Endodermal cell (in vitro differentiated cells): ENCODE results near the gene AGTRAP. TPM values are rescaled to one million over a fixed set of nuclear protein-coding genes. Genes with fewer than 3 reads are reported as not detected.

Experiments used
- DNase-seq: peaks from one replicate; pipeline ENCODE4 v3.0.0-alpha.2; 2017
- H3K27ac ChIP-seq: 2 replicates; pipeline ENCODE4 v1.5.1; 2013; ENCODE audit warnings: mild to moderate bottlenecking, low read depth, low read length, moderate library complexity
- H3K27me3 ChIP-seq: 2 replicates; pipeline ENCODE4 v1.6.1; 2013; ENCODE audit warnings: mild to moderate bottlenecking, low read length, moderate library complexity; ENCODE audit not compliant: insufficient read depth, control insufficient read depth, poor library complexity, severe bottlenecking
- H3K36me3 ChIP-seq: 2 replicates; pipeline ENCODE4 v1.7.0; 2013; ENCODE audit warnings: mild to moderate bottlenecking, low read length, moderate library complexity; ENCODE audit not compliant: control insufficient read depth, insufficient read depth
- H3K4me1 ChIP-seq: one replicate; pipeline ENCODE4 v1.7.0; 2013; ENCODE audit warnings: low read length; ENCODE audit not compliant: control insufficient read depth, insufficient read depth
- H3K4me3 ChIP-seq: 2 replicates; pipeline ENCODE4 v1.5.1; 2013; ENCODE audit warnings: mild to moderate bottlenecking, low read length, moderate library complexity
- H3K9ac ChIP-seq: 2 replicates; pipeline ENCODE4 v1.6.1; 2013; ENCODE audit warnings: mild to moderate bottlenecking, low read length, moderate library complexity; ENCODE audit not compliant: poor library complexity, severe bottlenecking; ENCODE audit errors: extremely low read depth
- H3K9me3 ChIP-seq: 2 replicates; pipeline ENCODE4 v1.6.1; 2013; ENCODE audit warnings: mild to moderate bottlenecking, low read length, moderate library complexity; ENCODE audit not compliant: control insufficient read depth
- H3K27ac Mint-ChIP-seq: 2 replicates; pipeline ENCODE4 v1.8.0; 2020; ENCODE audit warnings: mixed read lengths
- H3K27me3 Mint-ChIP-seq: 2 replicates; pipeline ENCODE4 v1.8.0; 2021; ENCODE audit warnings: mild to moderate bottlenecking, mixed read lengths; ENCODE audit not compliant: insufficient read depth
- H3K36me3 Mint-ChIP-seq: 2 replicates; pipeline ENCODE4 v1.8.0; 2020; ENCODE audit warnings: low read depth, mixed read lengths
- H3K4me1 Mint-ChIP-seq: 2 replicates; pipeline ENCODE4 v1.8.0; 2020; ENCODE audit warnings: mixed read lengths
- H3K4me3 Mint-ChIP-seq: 2 replicates; pipeline ENCODE4 v1.8.0; 2020; ENCODE audit warnings: mild to moderate bottlenecking, moderate library complexity, mixed read lengths
- H3K9me3 Mint-ChIP-seq: 2 replicates; pipeline ENCODE4 v1.8.0; 2020; ENCODE audit warnings: mild to moderate bottlenecking, mixed read lengths
- CTCF ChIP-seq: fragments of 200-600 bp; sonication (generic); conservative IDR thresholded peaks from 2 replicates; pipeline ENCODE4 v1.5.0; 2021; ENCODE audit warnings: antibody characterized with exemption, mild to moderate bottlenecking
- WGBS, 2 experiments: methylation state at CpG; one replicate each; pipeline versions ENCODE4 v1.1.5 to v1.1.7; 2013; ENCODE audit warnings: missing lambda C conversion rate in 2 of 2, mixed read lengths in 1 of 2; ENCODE audit not compliant: insufficient coverage in 1 of 2, insufficient read length in 1 of 2; 5-methylcytosine and 5-hydroxymethylcytosine counted together
- total RNA-seq, 2 donors: library from RNA; stranded (reverse); fragmentation: NEBNext Ultra II Directional in 1 of 2; extraction: Animal tissue kit (Norgen Biotek cat#: 25700) in 1 of 2; gene quantifications; 2 replicates in 1 of 2; 3 replicates in 1 of 2; pipeline ENCODE4 v1.2.1, GENCODE V29; 2021

The AGTRAP gene
- total RNA-seq, 2 donors from 2014 or later, result 71.3 to 81.2 TPM

- WGBS, 2 experiments, result 2 to 3% methylated on average over 21 to 64 of the region's 64 CpGs
- peak overlapping the region; percentile 95 for H3K27ac Mint-ChIP-seq
- no peaks in the 10 kb centered on the region for H3K9me3 ChIP-seq
- peak overlapping the region; percentile 79 for H3K9ac ChIP-seq
- peak; percentile 44 for TF ChIP-seq CTCF
- H3K27ac ChIP-seq, result peak overlapping the region; percentile 99
- peaks cover 20% of the 10 kb centered on the region for H3K27me3 Mint-ChIP-seq
- H3K36me3 ChIP-seq, result no peaks in the 10 kb centered on the region
- DNase-seq, result peak; percentile 80
- no peaks in the 10 kb centered on the region for H3K9me3 Mint-ChIP-seq
- peak overlapping the region; percentile 78 for H3K4me3 ChIP-seq
- H3K4me1 ChIP-seq, result no peaks in the 10 kb centered on the region
- H3K36me3 Mint-ChIP-seq, result no peaks in the 10 kb centered on the region
- peaks cover 39% of the 10 kb centered on the region for H3K27me3 ChIP-seq
- peak overlapping the region; percentile 91 for H3K4me3 Mint-ChIP-seq
- peaks cover 21% of the 10 kb centered on the region for H3K4me1 Mint-ChIP-seq
Observed at GRCh38 chr1:11690397-11691301, 45.3 kb upstream of the AGTRAP start.

GRCh38 chr1:11691302-11691914 lies 44.5 kb upstream of the AGTRAP start, which contains the start of gene DRAXIN:
Gene DRAXIN (plus strand): TSS chr1:11691710. CDS start chr1:11706259, 14,549 bp downstream.
- no peaks in the 10 kb centered on the region for H3K9me3 ChIP-seq
- Mint-ChIP-seq H3K4me1 (peaks cover 25% of the 10 kb centered on the region), H3K9me3 (no peaks in the 10 kb centered on the region), H3K27ac (peak within 1 kb of the TSS; percentile 95), H3K4me3 (peak within 1 kb of the TSS; percentile 91), H3K36me3 (no peaks in the 10 kb centered on the region), H3K27me3 (peaks cover 20% of the 10 kb centered on the region)
- peak; percentile 93 for DNase-seq
- no peak for TF ChIP-seq CTCF
- H3K36me3 ChIP-seq, result no peaks in the 10 kb centered on the region
- H3K27me3 ChIP-seq, result peaks cover 39% of the 10 kb centered on the region
- 0% methylated on average over 4 to 73 of the region's 78 CpGs for WGBS, 2 experiments
- peak within 1 kb of the TSS; percentile 79 for H3K9ac ChIP-seq
- H3K4me1 ChIP-seq, result no peaks in the 10 kb centered on the region
- H3K4me3 ChIP-seq, result peak within 1 kb of the TSS; percentile 78
- H3K27ac ChIP-seq, result peak within 1 kb of the TSS; percentile 99

GRCh38 chr1:11691928-11692711 lies 43.8 kb upstream of the AGTRAP start:
- no peak for TF ChIP-seq CTCF
- H3K4me1 Mint-ChIP-seq, result peaks cover 25% of the 10 kb centered on the region
- WGBS, 2 experiments, result 7 to 12% methylated on average over 45 to 64 of the region's 64 CpGs

More at GRCh38 chr1:11691928-11692711, 43.8 kb upstream of the AGTRAP start:
- Histone ChIP-seq H3K27me3 (peaks cover 39% of the 10 kb centered on the region), H3K9me3 (no peaks in the 10 kb centered on the region), H3K9ac (no peak overlapping the region), H3K36me3 (no peaks in the 10 kb centered on the region), H3K4me1 (no peaks in the 10 kb centered on the region), H3K27ac (peak overlapping the region; percentile 99), H3K4me3 (peak overlapping the region; percentile 65)
- Mint-ChIP-seq H3K27me3 (peaks cover 20% of the 10 kb centered on the region), H3K36me3 (no peaks in the 10 kb centered on the region), H3K4me3 (peak overlapping the region; percentile 91), H3K27ac (peak overlapping the region; percentile 83), H3K9me3 (no peaks in the 10 kb centered on the region)
- DNase-seq, result peak; percentile 75
